HG03064 (cell line): ENCODE data around the gene PRDM16.

Source experiments
- ATAC-seq: cut with Tn5 transposase; IDR thresholded peaks from one replicate; pipeline ENCODE4 v1.9.1; 2021; ENCODE audit warnings: low read depth; ENCODE audit not compliant: unreplicated experiment

PRDM16 gene

DNA sequence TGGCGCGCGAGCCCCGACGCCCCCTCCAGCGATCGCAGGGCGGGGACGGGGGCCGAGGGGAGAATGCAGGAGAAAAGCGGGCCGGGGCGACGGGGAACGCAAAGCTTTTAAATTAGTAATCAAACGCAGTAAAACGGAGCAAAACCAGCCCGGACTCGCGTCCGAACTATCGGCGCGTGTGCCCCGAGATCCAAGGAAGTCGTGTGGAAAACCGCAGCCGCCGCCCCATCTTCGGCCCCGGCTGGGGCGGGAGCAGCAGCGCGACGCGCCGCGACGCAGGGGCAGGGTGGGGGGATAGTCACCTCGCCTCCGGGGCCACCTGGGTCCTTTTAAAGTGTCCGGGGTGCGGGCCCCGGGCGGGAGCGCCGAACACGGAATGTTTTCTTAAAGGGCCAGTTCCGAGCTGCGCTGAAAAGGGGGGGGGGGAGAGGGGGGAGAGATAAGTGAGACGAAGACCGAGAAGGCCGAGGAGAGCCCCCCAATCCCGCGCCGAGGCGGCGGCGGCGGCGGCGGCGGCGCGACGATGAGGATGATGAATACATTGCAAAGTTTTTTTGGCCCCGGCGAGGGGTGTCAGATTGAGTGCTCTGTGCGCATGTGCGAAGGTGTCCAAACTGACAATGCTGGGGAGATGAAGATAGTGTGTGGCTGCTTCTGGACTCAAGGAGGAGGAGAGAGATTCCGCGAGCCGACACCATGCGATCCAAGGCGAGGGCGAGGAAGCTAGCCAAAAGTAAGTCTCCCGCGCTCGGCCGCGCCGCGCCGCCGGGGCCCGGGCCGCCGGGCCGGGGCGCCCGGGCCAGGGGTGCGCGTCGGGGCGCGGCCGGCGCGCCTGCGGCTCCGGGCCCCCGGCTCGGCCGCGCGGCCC is at the start of gene PRDM16:
TSS of gene PRDM16 (plus strand) at position 640 of the 868 bp plus-strand sequence. CDS start at position 697, 57 bp downstream.
- no peak for ATAC-seq

DNA sequence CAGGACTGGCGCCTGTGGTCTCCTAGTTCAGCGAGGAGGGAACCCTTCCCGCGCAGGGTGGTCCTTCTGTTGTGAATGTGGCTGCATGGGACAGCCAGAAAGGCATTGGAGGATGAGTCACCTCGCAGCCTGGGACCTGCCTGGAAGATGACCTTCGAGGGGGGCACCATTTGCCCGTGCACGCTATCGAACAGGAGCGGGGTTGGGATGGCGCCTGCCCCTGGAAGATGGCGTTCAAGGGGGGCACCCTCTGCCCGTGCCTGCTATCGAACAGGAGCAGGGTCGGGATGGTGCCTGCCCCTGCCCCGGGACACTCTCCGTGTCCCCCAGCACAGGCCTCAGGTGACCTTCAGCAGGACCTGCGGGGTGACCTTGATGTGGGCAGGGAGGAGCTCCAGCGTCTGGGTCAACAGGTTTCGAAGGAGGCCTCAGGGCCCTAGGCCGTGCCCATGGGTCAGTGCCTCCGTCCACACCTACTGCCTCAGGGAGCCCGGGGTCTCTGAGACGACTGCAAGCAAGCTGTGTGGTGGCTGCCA is 49.4 kb upstream of the PRDM16 start:
- no peak for ATAC-seq

DNA sequence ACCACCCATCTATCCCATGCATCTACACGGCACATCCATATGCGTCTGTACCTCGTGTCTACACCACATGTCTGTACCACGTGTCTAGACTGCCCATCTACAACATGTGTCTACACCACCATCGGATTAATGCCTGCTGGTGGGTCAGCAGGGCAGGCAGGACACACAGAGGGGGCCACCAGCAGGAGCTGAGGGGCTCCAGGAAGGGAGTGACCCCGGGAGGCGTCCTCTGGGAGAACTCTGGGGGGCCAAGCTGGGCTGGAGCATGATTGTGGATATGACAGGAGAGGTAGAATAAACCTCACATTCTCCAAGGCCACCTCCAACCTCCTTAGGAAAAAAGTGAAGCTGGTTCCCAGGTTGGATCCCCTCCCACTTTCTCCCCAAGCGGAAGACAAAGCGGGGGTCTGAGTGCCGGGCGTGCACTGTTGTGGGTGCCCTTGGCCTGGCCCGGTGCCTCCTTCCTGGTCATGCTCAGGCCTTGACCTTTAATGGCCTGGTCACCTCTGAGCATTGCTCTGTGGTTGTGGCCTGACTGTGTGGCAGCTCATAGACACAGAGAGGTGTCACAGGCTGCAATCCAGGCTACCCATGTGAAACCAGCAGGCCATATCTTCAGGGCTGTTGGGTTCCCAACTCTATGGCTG is 48.6 kb upstream of the PRDM16 start:
- ATAC-seq, result no peak

DNA sequence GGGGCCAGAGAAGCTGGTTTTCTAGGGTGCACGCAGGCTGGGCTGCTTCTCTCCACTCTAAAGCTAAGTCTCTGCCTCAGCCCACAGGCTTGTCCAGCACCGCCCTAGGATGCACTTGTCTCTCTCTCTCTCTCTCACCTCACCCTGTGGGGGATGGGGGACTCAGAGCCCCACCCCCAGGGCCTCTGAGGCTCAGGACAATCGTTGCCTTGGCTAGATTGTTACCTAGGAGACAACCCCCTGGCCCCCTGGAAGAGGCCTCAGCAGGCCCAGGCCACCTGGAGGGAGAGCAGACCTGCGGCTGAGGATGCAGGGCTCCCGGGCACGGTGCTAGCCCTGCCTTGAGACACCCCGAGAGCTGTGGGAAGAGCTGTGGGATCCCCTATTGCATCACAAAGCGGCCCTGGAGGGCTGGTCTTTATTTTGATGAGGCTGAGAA is 47.8 kb upstream of the PRDM16 start, which contains the start of gene ACTRT2:
TSS of gene ACTRT2 (plus strand) at position 235 of the 439 bp plus-strand sequence. CDS start 220 bp downstream, outside the sequence.
- no peak for ATAC-seq

DNA sequence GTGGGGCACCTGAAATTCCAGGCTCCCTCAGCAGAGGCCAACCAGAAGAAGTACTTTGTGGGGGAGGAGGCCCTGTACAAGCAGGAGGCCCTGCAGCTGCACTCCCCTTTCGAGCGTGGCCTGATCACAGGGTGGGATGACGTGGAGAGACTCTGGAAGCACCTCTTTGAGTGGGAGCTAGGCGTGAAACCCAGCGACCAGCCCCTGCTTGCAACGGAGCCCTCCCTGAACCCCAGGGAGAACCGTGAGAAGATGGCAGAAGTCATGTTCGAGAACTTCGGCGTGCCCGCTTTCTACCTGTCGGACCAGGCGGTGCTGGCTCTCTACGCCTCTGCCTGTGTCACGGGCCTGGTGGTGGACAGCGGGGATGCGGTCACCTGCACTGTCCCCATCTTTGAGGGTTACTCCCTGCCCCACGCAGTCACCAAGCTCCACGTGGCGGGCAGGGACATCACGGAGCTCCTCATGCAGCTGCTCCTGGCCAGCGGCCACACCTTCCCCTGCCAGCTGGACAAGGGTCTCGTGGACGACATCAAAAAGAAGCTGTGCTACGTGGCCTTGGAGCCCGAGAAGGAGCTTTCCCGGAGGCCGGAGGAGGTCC is 47.1 kb upstream of the PRDM16 start:
- no peak for ATAC-seq

DNA sequence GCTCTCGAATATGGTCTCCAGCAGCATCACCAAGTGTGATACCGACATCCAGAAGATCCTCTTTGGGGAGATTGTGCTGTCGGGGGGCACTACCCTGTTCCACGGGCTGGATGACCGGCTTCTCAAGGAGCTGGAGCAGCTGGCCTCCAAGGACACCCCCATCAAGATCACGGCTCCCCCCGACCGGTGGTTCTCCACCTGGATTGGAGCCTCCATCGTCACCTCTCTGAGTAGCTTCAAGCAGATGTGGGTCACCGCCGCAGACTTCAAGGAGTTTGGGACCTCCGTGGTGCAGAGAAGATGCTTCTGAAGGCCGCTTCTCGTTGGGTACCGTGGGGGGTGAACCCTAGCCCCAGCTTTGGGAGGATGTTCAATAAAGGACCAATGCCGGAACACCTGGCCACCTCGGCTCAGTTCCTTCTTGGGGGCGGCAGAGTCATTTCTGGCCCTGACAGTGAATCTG is 46.5 kb upstream of the PRDM16 start:
- ATAC-seq, result no peak

DNA sequence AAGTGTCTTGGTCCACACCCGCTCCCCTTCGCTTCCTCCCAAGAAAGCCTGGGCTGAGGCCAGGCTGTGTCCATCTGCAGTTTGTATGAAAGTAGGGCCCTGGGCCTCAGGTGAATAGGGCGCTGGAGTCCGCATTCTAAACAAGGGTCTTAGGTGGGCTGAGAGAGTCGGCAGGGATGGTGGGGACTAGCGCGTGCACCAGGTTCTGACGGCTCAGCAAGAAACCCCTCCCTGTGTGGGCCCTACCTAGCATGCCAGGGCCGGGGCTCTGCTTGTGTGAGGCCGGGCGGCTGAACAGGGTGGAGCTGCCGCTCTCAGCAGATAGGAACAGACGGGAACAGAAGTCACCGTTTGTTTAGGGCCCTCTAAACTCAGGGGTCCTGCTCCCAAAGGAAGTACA is 46.0 kb upstream of the PRDM16 start:
- no peak for ATAC-seq

DNA sequence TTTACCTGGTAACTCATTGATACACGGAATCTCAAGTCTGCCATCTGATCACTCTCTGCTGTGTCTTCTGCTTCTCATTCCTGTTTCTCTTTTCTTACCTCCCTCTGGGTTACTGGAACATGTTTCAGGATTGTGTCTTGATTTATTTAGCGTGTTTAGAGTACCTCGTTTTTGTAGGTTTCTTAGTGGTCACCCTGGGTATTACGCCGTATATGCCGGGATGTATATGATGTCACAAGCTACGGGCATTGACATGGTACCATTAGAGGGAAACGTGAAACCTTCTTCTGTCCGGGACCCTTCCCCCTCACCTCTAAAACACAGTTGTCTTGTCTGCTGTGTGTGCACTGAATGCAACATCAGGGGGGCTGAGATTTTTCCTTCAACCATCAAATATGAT is 45.0 kb upstream of the PRDM16 start:
- no peak for ATAC-seq

DNA sequence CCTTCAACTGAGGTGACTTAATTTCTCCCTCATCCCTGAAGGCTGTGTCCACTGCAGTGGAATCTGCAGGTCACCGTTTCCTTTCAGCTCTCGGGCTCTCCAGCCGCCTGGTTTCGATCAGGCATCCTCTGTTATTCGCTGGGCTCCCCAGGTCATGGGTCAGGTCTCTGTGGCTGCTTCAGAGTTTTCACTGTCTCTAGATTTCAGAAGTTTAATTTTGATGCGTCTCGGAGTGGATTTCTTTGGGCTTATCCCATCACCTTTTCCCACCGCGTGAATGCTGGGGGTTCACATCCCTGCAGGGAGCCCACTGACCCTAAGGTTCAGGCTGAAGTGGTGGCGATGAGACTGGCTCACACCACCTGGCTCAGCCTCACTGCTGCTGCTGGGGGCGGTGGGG is 44.4 kb upstream of the PRDM16 start:
- no peak for ATAC-seq

DNA sequence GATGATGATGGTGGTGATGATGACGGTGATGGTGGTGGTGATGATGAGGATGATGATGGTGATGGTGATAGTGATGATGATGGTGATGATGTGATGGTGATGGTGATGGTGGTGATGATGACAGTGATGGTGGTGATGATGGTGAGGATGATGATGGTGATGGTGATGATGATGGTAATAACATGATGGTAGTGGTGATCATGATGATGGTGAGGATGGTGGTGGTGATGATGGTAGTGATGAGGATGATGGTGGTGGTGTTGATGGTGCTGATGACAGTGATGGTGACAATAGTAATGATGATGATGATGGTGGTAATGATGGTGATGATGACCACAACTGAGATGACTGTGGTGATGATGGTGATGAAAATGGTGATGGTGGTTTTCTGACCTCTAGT is 42.9 kb upstream of the PRDM16 start:
- no peak for ATAC-seq

DNA sequence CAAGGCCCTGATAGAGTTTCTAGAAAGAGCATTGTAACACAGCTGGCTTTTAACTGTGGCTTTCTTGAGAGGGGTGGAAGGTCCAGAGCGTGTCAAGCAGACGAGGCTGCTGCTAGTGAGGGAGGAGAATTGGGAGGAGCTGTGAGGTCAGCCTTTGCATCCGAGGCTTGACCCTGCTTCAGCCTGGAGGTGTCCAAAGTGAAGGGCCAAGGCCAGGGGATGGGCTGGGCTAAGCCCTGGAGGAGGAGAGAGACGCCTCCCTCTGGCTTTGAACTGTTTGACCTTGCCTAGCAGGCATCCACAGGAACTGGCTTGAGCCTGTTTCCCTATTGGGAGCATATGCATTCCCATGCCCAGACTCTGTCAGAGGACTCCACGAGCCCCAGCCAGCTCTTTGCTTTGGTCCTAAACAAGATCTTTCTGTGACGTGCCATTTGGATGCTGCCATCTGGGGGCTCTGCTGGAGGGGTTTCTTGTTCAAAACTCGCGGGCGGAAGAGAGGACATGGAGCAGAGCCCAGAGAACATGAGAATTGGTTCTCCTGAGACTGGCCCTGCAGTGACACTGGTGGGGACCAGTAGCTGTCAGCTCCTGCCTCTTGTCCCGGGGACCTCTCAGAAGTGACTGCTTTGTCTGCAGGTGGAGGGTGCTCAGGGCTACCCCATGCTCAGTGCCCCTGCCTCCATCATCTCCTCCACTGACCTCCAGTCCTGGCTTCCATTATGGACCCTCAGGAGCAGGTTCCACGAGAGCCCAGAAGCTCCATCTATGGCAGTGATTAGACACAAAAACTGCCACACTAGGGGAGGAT is 42.2 kb upstream of the PRDM16 start:
- ATAC-seq, result no peak

DNA sequence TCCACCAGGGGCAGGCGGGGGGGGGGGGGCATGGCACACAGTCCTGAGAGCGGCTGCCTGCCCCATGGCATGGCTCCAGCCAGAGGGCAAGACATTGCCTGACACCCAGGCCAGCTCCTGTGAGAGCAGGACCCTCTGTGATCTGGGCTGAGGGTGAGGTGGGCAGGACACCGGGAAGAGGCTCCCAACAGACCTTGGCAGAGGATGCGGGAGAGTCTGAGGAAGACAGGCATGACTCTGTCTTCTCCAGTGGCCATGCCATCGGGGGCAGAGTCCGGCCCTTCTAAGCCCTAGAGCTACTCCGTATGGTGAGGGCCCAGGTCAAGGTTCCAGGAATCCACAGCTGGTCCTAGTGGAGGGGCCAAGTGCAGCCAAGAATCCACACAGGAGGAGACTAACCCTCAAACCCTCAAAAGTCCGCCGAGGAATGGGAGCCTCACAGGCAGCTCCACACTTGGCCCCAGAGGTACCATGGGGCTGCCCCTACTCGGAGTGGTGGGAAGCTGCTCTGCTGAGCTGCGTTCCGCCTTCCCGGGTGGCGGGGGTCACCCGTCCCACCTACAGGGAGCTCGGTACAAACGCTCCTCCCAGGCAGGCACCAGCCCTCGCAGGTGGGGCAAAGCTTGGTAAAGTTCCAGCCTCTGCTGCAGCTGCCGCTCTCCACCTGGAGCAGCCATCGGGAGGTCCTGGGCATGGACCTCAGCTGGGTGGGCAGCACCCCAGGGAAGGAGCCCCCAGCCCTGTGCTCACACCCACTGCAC is 41.2 kb upstream of the PRDM16 start:
- no peak for ATAC-seq

DNA sequence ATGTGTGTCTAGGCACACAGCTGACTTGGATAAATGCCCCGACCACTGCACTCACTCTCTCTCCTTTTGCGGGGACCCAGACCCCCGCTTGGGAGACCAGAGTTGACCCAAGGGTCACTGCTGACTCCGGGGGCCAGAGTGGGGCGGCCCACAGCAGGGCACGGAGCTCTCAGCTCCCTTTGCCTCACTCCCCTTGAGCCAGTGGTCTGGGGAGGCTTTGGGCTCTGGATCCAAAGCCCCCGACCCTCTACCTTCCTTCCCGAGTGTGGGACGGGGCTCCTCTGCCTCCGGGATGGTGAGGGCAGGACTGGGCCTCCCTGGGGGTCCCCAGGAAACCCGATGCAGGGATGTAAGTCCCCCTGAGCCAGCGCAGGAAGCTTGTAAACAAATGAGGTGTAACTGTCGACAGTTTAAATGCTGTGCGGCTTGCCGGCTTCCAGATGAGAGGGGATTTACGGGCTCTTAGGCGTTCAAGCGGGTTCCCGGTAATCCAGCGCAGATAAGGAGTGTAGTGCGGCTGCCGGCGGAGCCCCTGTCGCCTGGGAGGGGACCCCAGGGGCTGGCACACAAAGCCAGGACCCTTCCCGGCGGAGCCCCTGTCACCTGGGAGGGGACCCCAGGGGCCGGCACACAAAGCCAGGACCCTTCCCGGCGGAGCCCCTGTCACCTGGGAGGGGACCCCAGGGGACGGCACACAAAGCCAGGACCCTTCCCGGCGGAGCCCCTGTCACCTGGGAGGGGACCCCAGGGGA is 40.3 kb upstream of the PRDM16 start:
- ATAC-seq, result no peak

DNA sequence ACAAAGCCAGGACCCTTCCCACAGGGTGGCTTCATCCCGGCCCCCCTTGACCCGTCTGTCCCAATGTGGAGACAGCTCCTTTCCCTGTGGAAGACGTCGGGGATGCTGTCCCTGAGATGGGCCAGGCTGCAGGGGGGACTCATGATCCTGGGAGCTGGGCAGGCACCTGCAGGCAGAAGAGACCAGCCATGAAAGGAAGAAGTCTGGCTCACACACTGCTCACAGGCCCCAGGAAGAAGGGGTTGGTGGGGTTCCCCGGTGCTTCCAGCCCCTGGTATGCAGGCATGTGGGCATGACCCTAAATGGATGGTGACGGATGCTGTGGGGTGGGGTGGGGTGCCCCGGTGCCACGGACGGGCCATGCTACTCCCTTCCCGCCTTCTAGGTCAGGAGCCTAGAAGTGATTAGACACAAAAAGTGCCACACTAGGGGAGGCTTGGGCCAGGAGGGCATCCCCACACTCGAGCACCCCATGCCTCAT is 39.5 kb upstream of the PRDM16 start:
- no peak for ATAC-seq

DNA sequence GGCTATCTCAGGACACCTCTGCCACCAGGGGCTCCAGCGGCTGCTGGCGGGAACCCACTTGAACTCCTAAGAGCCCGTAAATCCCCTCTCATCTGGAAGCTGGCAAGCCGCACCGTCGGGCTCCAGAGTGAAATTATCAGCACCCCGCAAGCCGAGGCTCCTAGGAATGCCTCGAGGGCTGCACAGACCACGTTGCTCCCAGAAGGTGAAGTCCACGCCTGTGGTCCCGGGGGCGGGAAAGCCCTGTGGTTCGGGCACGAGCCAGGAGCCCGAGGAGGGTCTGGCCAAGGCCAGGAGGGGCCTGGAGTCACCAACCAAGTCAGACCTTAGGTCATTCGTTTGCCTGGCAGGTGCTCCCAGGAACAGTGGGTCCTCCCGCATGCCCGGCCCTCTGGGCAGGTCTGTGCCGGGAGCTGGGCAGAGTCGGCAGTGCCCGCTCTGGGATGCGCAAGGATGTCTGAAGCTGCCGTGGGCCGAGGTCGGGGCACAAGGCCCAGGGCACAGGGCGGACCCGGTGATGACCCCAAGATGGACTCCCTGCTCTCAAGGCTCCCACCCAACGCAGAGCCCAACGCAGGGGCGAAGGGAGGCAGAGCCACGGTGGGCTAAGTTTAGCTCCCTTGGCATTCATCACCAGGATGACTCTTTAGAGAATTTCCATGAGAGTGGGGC is 38.9 kb upstream of the PRDM16 start:
- no peak for ATAC-seq

DNA sequence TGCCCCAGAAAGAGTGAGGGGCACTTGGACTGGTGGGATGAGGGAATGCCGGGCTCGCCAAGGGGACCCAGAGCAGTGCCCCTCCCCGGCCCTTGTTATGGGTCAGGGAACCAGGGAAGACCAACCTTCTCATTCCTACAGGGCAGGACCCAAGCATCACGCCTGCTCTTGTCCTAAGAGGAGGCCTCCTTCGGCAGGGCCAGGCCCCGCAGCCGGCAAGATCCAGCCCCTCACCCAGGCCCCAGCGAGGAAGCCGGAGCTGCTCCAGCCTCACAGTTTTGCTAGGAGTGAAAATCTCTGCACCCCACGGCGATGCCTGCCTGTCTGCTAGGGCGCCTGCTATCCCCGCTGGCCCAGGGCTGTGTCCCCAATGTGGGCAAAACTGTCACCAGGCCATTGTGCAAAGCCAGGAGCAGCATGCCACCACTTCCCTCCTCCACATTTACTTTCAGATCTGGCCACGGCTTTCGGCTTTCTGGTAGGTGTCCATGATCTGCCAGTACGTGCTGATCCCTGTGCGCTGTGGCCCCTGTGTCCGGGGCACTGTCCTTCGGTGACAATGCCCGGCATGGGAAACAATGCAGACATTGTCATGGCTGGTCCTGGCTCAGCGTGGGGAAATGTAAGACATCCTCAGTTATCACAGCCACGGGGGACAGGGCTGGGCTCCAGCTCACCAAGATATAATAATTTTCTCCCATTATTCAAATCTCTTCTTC is 38.2 kb upstream of the PRDM16 start:
- ATAC-seq, result no peak

DNA sequence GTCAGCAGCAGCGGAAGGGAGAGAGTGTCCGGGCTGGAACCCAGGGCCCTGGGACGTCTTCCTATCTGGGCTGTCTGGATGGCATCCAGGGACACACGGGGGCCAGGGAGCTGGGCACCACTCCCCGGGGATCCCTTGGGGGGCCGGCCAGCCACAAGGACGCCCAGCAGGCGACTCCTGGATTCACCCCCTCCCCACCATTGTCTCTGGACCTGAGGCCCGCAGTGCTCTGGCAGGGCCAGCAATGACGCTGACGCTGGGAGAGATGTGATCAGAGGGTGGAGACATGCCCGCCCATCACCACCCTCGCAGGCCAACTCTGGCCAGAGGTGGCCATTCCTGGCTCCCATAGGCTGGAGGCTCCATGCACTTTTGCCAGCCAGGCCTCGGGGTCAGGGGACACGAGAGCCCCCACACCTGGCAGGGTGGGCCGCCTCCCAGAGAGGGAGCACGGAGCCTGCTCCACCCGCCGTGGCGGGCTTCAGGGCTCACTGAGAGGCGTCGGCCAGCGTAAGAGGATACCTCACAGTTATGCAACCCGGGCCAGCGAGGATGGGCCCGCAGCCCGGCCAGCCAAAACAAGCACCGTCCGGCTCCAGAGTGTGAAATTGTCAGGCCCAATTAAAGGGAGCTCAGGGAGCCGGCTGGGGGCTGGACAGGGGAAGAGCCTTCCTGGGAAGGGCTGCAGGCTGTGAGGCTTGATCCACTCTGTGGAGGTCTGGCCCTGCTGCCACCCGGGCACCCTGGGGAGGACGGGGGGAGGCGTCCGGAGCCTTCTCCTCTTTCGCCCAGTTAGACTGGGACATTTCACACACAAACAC is 37.4 kb upstream of the PRDM16 start:
- no peak for ATAC-seq
